OCI-LY1 (cell line): ENCODE data around the gene PIP4P1.

Experiments used
- H2AFZ ChIP-seq: fragments of 200-600 bp; sonication (generic), shearing (Covaris generic); 2 replicates; pipeline ENCODE4 v1.6.0; 2014; ENCODE audit warnings: antibody characterized with exemption, mild to moderate bottlenecking, low read length
- H3F3A ChIP-seq: fragments of 200-600 bp; sonication (generic), shearing (Covaris generic); 2 replicates; pipeline ENCODE4 v1.6.0; 2014; ENCODE audit warnings: mild to moderate bottlenecking, antibody characterized with exemption, low read length, moderate library complexity; ENCODE audit not compliant: insufficient read depth
- H3K27ac ChIP-seq: fragments of 200-600 bp; sonication (generic); 2 replicates; pipeline ENCODE4 v1.5.1; 2014; ENCODE audit warnings: low read length, mixed run types, mild to moderate bottlenecking, low read depth; ENCODE audit not compliant: poor library complexity, severe bottlenecking
- H3K27me3 ChIP-seq: fragments of 200-600 bp; sonication (generic); 2 replicates; pipeline ENCODE4 v1.6.0; 2014; ENCODE audit warnings: antibody characterized with exemption, mild to moderate bottlenecking, low read length, moderate library complexity; ENCODE audit not compliant: insufficient read depth
- H3K36me3 ChIP-seq: fragments of 200-600 bp; sonication (generic); 2 replicates; pipeline ENCODE4 v1.6.1; 2014; ENCODE audit warnings: mild to moderate bottlenecking, antibody characterized with exemption, low read length, moderate library complexity, mixed read lengths; ENCODE audit not compliant: insufficient read depth
- H3K4me1 ChIP-seq: fragments of 200-600 bp; sonication (generic); 2 replicates; pipeline ENCODE4 v1.5.1; 2014; ENCODE audit warnings: mild to moderate bottlenecking, low read length, moderate library complexity; ENCODE audit not compliant: insufficient read depth, severe bottlenecking
- H3K4me2 ChIP-seq: fragments of 200-600 bp; sonication (generic), shearing (Covaris generic); 2 replicates; pipeline ENCODE4 v1.6.1; 2014; ENCODE audit warnings: low read length
- H3K4me3 ChIP-seq: fragments of 200-600 bp; sonication (generic); 2 replicates; pipeline ENCODE4 v1.5.1; 2014; ENCODE audit warnings: low read length, low read depth, mild to moderate bottlenecking, mixed read lengths; ENCODE audit not compliant: poor library complexity, severe bottlenecking
- H3K79me2 ChIP-seq: fragments of 200-600 bp; shearing (Covaris generic); 2 replicates; pipeline ENCODE4 v1.6.1; 2016; ENCODE audit warnings: mixed run types, low read length, mixed read lengths; ENCODE audit not compliant: insufficient read depth
- H3K9ac ChIP-seq: fragments of 200-600 bp; sonication (generic), shearing (Covaris generic); 2 replicates; pipeline ENCODE4 v1.6.1; 2014; ENCODE audit warnings: mild to moderate bottlenecking, low read length, mixed read lengths
- H3K9me2 ChIP-seq: fragments of 200-600 bp; sonication (generic), shearing (Covaris generic); 2 replicates; pipeline ENCODE4 v1.6.1; 2014; ENCODE audit warnings: low read depth, mild to moderate bottlenecking, low read length, mixed read lengths
- H3K9me3 ChIP-seq: fragments of 200-600 bp; shearing (Covaris generic); 2 replicates; pipeline ENCODE4 v1.6.1; 2014; ENCODE audit warnings: low read length, mixed read lengths
- H4K20me1 ChIP-seq: fragments of 200-600 bp; sonication (generic), shearing (Covaris generic); 2 replicates; pipeline ENCODE4 v1.6.0; 2016; ENCODE audit warnings: mild to moderate bottlenecking, low read length; ENCODE audit not compliant: insufficient read depth
- EZH2 ChIP-seq: fragments of 200-600 bp; sonication (generic), shearing (Covaris generic); IDR thresholded peaks from 2 replicates; pipeline ENCODE4 v1.8.0; 2017; ENCODE audit warnings: borderline replicate concordance, mixed run types, mild to moderate bottlenecking, antibody characterized with exemption, low read length, moderate library complexity, mixed read lengths
- TF ChIP-seq, protein P1 (sequence below): fragments of 200-600 bp; sonication (generic), shearing (Covaris generic); IDR thresholded peaks from 2 replicates; pipeline ENCODE4 v1.5.1; 2017; ENCODE audit warnings: mild to moderate bottlenecking, antibody characterized with exemption, low read length, moderate library complexity, mixed read lengths

The PIP4P1 gene

DNA sequence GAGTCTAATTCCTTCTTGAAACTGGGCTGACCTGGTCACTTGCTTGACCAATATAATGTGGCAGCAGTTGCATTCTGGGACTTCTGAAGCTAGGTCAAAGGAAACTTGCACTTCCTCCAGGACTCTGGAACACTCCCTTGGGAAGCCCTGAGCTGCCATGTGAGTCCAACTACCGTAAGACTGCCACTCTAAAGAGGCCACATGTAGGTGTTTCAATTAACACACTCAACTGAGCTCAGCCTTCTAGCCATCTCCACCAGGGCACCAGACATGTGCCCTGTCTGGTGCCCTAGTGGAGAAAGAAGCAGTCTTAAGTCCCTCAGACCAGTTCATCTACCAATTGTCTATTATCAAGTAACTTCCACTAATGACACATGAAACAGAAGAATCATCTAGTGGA lies 41.8 kb downstream of the PIP4P1 start:
- Histone ChIP-seq H3F3A (no peaks in the 10 kb centered on the region), H3K79me2 (no peaks in the 10 kb centered on the region), H3K27ac (no peak overlapping the region), H3K4me3 (no peak overlapping the region), H3K4me2 (no peak overlapping the region), H4K20me1 (no peaks in the 10 kb centered on the region), H3K9ac (no peak overlapping the region), H3K9me2 (no peaks in the 10 kb centered on the region), H3K27me3 (no peaks in the 10 kb centered on the region), H3K4me1 (peaks cover 4% of the 10 kb centered on the region), H3K36me3 (no peaks in the 10 kb centered on the region), H3K9me3 (no peaks in the 10 kb centered on the region), H2AFZ (no peak overlapping the region)
- TF ChIP-seq, protein P1, sequence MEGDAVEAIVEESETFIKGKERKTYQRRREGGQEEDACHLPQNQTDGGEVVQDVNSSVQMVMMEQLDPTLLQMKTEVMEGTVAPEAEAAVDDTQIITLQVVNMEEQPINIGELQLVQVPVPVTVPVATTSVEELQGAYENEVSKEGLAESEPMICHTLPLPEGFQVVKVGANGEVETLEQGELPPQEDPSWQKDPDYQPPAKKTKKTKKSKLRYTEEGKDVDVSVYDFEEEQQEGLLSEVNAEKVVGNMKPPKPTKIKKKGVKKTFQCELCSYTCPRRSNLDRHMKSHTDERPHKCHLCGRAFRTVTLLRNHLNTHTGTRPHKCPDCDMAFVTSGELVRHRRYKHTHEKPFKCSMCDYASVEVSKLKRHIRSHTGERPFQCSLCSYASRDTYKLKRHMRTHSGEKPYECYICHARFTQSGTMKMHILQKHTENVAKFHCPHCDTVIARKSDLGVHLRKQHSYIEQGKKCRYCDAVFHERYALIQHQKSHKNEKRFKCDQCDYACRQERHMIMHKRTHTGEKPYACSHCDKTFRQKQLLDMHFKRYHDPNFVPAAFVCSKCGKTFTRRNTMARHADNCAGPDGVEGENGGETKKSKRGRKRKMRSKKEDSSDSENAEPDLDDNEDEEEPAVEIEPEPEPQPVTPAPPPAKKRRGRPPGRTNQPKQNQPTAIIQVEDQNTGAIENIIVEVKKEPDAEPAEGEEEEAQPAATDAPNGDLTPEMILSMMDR: no peak
- TF ChIP-seq EZH2: no peak

DNA sequence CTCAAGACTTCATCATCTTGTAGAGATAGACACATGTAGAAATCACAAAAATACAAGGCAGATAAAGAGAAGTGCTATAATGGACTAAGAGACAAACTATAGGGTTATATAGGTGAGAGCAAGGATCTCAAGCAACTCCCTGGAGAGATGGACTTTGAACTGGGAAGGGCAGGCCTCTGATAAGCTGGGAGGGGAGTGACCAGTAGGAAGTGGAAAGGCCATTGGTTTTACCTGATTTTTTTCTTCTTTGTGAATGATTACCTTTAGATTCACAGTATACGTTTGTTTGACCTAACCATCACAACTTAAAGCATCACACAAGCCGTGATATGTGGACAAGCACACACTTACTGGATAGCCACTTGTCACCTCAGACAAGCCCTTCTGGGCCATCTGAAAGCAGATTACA lies 42.7 kb downstream of the PIP4P1 start:
- H4K20me1 ChIP-seq: no peaks in the 10 kb centered on the region
- H3K4me2 ChIP-seq: no peak overlapping the region
- H3K4me1 ChIP-seq: peaks cover 13% of the 10 kb centered on the region
- TF ChIP-seq, protein P1: no peak
- TF ChIP-seq EZH2: no peak
- H3K9me2 ChIP-seq: no peaks in the 10 kb centered on the region
- H3K9me3 ChIP-seq: no peaks in the 10 kb centered on the region
- H3K79me2 ChIP-seq: no peaks in the 10 kb centered on the region
- no peak overlapping the region for H3K9ac ChIP-seq
- H3K27me3 ChIP-seq: no peaks in the 10 kb centered on the region
- H3K27ac ChIP-seq: no peak overlapping the region
- no peak overlapping the region for H2AFZ ChIP-seq
- no peak overlapping the region for H3K4me3 ChIP-seq
- no peaks in the 10 kb centered on the region for H3K36me3 ChIP-seq
- H3F3A ChIP-seq: no peaks in the 10 kb centered on the region

DNA sequence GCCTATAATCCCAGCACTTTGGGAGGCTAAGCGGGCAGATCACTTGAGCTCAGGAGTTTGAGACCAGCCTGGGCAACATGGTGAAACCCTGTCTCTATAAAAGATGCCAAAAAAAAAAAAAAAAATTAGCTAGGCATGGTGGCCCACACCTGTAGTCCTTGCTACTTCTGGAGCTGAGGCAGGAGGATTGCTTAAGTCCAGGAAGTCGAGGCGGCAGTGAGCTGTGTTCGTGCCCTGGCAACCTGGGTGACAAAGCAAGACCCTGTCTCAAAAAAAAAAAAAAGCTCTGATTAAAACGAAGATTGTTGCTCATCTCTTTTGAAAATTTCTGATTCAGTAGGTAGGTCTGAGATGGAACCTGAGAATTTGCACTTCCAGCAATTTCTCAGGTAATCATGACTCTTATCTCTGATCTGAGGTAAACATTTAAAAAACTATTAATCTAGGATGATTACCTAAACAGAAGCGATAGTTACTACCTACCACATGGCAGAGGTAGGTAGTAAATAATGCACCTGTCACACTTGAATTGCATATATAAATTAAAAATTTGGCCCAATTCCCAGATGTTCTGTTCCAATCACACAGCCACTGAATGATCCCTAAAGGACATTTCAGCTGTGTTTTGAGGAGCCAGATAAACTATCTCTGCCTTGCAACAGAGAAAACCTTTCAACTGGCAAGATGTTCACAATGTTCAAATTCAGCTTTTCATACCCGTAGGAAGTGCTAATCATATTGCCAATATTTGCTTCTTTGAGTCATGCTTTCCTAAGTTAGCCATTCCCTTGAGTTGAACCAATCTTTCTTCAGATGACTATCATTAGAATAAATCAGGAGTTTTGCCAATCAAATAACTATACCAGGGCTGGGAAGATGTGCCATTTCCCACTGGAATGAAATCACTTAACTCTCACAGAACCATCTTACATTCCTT lies 43.7 kb downstream of the PIP4P1 start:
- Histone ChIP-seq H3K4me3 (no peak overlapping the region), H3K27me3 (no peaks in the 10 kb centered on the region), H2AFZ (no peak overlapping the region), H3K27ac (no peak overlapping the region), H3K9me2 (no peaks in the 10 kb centered on the region), H3K79me2 (no peaks in the 10 kb centered on the region), H3K9ac (no peak overlapping the region), H4K20me1 (no peaks in the 10 kb centered on the region), H3K4me1 (peaks cover 14% of the 10 kb centered on the region), H3K36me3 (no peaks in the 10 kb centered on the region), H3K4me2 (no peak overlapping the region), H3K9me3 (no peaks in the 10 kb centered on the region), H3F3A (no peaks in the 10 kb centered on the region)
- TF ChIP-seq, protein P1: no peak
